OCI-M2 (cell line): ENCODE measurements around the gene FAM53A.

Source experiments
- DNase-seq: peaks from one replicate; lab custom pipeline; 2025; ENCODE audit not compliant: unreplicated experiment; lab: John Stamatoyannopoulos, UW

FAM53A gene

DNA sequence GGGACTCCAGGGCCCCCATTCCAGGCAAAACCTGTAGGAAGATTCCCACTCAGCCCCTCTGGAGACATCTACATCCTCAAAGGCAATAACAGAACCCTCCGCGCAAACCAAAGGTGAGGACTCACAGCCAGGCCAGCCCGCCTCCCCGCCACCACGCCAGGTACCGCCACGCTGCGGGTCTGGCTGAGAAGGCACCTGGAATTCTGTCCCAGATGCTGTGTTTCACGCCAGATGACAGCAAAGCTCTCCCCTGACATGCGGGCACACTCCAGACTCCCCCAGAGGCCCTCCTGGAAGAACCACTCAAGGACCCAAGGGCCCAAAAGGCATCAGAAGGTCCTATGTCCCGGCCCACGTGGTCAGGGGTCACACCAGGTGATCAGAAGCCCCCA is 59.6 kb downstream of the FAM53A start:
- no peak for DNase-seq

DNA sequence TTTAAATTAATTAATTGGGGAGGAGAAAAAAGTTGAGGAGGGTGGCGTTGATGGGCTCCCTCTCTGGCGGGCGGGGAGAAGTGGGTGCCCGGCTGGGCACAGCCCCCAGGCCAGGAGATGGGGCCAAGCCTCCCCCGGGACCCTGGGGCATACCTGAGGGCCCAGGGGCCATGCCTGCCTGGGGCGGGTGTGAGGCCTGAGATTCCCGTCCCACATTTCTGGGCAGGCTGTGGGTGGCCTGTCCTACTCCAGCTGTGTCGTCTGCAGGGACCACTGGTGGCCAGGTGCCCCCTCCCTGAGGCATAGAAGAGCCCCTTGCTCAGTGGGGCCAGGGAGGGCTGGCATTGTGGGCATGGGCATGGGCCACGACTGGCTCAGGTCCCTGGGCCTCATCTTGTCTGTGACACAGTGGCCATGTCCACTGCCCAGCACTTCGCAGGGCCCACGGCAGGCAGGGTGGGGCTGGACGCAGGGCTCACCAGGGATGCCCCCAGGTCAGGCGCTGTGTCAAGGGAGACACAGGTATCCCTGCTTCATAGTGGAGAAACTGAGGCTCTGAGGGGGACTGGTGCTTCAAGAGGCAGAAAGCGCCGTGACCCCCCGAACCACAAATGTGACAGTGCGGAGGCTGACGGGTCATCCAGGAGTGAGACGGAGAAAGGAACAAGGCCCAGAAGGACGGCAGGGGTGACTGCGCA is 60.1 kb downstream of the FAM53A start:
- no peak for DNase-seq

DNA sequence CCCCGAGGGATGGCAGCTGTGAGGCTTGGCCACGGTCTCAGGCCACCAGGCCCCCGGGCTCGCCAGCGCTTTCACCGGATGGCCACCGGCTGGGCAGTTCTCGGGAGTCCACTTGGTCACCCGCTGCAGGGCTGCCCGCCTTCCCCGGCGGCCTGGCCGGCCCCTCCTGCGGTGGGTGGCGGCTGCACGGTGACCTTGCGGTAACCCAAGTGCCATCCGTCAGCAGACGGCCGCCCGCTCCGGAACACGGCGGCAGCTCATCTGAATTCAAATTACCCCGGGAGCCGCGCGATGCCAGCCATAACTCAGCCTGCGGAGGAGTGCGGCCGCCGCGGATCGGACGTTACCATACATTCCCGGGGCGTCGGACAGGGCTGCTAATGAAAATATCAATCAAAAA is 60.7 kb downstream of the FAM53A start:
- no peak for DNase-seq

DNA sequence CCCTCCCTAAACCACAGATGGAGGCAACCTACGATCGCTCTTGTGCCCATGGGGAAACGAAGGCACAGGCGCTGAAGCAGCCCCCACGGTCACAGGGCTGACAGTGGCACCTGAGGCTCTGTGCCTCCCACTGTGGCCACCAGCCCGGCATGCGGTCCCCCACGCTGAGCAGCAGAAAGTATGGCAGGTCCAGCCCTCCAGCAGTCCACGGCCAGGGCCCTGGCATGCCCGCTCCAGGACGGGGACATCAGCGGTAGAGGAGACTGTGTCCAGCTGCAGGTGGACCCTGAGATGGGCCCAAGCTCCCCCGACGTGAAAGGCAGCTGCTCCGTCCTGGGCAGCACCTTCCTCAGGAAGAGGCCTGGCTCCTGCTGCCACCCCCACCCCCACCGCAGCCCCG is 61.2 kb downstream of the FAM53A start:
- no peak for DNase-seq

DNA sequence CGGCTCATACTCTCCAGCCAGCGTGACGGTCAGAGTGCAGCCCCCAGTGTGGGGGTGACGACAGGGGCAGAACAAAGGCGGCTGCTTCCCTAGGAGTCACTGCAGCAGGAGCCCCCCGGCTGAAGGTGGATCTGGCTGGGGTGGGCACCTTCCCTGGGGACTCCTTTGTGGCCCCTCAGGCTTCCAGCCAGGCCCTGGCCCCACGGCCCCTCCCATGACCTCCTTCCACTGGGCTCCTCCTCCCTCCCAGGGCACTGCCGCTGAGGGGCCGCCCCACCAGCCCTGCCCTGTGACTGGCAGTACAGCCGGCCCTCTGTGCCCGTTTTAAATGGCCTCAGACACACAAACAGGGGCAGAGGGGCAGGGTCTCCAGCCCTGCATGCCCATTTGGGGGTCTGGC is 61.9 kb downstream of the FAM53A start:
- DNase-seq = no peak

DNA sequence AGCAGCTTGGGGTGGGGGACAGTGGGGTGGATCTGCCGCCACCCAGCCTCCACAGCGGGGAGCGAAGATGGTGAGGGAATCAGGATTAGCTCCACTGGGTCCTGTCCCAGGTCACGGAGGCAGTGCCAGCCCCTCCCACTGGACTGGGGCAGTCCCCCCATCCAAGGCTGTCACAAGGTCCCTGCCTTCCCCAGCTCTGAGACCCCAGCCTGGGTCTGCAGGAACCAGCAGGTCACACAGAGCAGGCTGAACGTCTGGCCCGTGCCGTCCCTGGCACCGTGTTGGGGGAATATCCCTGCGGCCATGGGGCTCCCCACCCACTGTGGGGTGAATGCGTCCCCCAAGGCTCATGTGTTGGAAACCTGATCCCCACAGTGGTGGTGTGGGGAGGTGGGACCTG is 62.6 kb downstream of the FAM53A start:
- no peak for DNase-seq

DNA sequence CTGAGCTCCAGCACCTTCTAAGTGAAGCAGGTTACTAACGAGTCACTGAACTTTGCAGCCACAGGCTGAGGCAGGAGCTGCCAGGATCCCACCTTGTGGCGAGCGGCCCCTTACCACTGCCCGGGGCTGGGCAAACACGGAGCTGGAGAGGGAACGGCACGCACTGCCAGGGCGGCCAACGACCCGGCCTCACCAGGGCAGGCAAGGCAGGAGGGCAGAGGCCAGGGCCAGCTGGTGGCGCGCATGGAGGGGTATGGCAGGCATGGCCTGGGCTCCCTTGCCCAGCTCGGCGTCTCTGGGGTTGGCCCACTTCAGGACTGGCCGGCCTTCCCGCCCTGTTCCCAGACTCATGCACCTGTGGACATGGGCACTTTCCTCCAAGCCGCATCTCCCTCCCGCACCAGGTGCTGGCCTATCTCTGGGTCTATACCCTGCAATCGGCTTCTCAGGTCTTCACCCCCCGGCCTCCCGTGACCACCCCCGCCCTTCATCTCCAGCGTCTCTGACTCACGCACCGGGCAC is 64.9 kb downstream of the FAM53A start:
- no peak for DNase-seq

DNA sequence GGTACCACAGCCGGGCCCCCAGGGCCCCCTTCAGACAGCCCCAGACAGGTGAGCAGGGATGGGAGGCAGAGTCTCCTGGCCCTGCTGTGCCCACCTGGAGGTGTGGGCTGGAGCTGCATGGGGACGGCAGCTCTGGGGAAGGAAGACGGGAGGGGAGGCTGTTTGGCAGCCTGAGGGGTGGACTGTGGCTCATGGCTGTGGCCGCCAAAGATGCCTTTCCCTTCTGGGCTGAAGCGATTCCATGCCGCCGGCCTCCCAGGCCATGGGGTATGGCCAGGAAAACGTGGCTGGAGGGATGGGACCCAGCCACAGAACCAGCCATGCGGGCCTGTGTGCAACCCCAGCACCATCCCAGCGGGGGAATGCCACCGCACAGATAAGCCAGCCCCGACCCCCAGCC is 65.7 kb downstream of the FAM53A start:
- DNase-seq = no peak

DNA sequence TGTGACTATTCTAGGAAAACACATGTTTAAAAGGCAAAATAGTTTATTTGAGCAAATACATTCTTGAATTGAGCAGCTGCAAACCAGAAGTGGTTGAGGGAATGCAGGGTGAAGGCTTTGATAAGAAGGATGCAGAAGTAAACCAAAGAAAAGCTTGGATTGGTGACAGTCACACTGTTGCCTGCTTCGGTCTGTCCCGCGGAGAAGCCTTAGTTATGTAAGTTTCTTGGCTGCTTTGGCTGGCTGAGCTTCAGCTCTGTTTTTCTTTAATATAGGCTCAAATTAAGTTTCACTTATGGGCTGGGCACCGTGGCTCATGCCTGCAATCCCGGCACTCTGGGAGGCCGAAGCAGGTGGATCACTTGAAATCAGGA is 67.6 kb downstream of the FAM53A start:
- DNase-seq = no peak

DNA sequence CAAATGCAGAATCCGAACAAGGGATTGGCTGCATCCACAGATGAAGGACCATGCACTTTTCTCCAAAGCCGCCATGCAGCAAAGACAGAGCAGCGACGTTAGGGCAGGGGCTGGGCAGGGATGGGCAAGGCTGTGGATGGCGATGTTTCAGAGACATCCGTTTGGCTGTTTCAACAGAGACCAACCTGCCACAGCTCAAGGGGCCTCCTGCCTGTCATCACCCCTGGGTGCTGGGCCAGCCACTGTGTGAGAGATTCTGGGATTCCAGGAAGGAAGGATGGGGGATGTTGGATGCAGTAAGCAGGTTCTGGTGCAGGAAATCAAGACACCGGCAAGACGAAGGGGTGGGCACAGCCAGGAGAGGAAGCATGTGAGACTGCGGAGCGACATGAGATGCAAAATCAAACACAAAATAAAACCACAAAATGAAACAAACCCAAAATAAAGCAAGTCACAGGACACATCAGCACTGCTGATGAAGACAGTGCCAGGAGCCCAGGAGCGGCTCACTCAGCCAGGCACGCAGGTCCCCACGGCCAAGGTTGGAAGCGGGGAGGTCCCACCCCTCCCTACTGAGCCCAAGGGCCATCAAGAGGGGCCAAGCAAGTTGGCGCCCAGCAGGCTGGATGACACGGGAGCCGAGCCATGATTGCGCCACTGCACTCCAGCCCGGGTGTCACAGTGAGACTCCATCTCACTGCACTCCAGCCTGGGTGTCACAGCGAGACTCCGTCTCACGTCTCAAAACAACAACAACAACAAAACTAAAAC is 68.1 kb downstream of the FAM53A start:
- DNase-seq = no peak

DNA sequence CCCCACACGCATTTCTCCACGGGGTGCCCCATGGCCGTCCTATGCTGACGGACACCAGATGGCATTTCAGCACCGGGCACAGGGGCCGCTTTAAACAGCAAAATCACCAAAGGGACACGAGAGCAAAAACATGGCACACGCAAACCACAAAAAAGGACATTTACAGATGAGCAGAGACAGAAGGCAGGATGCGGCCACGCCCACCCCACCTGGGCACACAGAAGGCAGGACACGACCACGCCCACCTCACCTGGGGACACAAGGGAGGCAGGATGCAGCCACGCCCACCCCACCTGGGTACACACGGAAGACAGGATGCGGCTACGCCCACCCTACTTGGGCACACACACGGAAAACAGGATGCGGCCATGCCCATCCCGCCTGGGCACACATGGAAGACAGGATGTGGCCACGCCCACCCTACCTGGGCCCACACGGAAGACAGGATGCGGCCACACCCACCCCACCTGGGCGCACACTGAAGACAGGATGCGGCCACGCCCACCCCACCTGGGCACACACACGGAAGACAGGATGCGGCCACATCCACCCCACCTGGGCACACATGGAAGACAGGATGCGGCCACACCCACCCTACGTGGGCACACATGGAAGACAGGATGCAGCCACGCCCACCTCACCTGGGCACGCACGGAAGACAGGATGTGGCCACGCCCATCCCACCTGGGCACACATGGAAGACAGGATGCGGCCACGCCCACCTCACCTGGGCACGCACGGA is 69.1 kb downstream of the FAM53A start:
- DNase-seq = no peak

DNA sequence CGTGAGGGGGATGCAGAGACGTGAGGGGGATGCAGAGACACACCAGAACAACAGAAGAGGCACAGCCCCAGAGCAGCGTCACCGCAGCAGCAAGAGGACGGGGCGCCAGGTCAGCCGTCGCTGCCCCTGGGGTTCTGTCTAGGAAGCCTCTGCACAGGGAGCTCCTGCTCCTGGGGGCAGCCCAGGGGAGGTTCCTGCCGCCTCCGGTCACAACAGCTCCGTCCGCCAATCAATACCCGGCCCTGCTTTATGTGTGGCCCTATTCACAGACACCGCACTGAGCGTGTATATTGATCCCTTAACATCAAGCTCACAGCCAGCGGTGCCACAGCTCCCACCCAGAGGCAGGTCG is 69.6 kb downstream of the FAM53A start:
- no peak for DNase-seq

DNA sequence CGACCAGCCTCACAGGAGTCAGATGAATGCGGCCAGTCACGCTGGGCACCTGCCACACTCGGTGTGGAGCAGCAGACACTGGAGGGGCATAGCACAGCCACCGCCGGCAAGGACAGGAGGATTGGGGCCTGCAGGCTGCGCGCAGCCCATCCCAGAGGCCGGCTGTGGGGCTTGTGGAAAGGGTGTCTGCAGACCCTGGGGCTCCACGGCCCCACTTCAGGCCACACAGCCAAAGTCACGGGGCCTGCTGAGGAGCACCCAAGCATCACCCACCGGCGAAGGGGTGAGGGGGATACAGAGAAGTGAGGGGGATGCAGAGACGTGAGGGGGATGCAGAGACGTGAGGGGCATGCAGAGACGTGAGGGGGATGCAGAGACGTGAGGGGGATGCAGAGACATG is 70.1 kb downstream of the FAM53A start:
- no peak for DNase-seq

DNA sequence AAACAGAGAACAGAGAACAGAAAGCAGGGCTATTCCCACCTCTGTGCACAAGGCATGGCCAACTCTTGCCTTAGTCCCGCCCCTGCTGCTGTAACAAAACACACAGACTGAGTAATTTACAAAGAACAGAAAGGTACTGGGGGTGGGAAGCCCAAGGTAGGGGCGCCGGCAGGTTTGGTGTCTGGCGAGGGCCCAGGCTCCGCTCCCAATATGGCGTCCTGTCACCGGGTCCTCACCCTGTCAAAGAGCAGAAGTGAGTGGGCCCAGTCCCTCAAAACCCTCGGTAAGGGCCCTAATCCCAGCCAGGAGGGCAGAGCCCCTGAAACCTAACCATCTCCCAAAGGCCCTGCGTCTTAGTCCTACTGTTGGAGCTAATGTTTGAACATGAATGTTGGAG is 71.0 kb downstream of the FAM53A start:
- DNase-seq = no peak

DNA sequence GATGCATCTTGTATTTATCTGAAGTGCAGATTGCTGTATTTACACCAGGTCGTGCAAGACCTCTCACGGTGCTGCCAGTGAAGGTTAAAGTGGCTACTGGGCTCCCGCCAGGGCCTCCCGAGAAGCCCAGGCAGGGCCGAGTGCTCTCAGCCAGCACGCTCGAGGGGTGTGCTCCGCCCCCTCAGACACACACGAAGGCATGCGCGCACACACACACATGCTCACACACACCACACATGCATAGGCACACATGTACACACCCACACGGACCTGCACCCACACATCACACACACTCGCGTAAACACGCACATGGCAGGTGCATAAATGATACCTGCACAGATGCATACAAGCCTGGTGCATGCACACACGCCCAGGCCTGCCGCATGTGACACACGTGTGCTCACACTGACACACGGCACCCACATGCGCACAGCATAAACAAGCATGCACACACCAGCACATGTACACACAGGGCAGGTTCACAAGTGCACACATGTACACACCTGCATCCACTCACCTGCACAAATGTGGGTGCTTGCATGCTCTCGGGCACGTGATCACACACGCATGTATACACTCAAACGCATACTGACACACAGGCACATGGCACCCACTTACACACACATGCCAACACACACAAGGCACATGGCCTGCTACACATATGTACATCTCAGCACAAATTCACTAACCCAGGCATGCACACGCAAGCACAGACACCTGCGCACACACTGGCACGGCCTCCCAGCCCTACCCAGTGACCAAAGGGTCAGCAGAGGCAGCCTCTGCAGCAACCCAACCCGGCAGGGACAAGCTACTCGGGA is 71.6 kb downstream of the FAM53A start:
- no peak for DNase-seq

DNA sequence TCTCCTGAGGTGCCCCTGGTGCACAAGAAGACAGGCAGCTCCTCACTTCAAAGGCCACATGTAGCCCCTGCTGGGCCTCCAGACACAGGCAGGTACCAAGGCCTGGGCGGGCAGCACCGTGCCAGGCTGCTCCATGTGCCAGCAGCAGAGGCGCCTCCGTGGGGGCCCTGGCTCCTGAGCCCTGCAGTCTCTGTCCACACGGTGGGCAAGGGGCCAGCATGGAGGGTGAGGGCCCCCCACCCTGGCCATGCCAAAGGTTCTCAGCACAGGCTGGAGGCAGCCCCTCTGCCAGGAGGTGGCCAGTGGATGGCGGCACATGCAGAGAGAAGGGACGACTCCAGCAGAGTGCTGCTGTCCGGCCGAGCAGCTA is 72.6 kb downstream of the FAM53A start:
- DNase-seq = no peak

DNA sequence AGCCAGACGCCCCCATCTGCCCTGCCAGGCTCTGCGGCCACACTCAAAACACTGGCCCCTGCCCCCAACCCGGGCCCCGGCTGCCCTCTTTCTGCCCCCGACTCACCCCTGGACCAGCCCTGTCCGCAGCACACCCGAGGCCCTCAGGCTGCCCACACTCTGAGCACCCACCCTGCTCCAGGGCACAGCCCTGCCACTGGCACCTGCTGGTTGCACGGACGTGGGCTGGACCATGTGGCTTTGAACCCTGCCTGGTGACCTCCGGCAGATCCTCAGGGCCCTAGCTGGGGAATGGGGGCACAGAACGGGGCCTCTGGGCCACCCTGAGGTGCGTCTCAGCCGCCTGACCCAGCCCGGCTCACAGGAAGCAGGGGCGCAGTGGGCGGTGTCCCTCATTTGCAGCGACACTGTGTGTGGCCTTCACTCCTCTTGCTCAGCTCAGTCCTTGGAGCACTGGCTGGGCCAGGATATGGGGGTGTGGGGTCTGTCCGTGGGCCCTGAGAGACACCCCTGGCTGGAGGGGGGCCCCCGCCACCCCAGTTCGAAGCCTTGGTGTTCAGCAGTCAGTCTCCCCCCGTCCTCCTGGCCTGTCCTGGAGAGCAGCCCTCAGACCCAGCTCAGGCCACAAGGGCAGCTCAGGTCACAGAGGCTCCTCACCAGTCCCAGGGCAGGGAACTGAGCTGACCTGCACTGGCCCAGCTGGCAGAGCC is 73.2 kb downstream of the FAM53A start:
- no peak for DNase-seq

DNA sequence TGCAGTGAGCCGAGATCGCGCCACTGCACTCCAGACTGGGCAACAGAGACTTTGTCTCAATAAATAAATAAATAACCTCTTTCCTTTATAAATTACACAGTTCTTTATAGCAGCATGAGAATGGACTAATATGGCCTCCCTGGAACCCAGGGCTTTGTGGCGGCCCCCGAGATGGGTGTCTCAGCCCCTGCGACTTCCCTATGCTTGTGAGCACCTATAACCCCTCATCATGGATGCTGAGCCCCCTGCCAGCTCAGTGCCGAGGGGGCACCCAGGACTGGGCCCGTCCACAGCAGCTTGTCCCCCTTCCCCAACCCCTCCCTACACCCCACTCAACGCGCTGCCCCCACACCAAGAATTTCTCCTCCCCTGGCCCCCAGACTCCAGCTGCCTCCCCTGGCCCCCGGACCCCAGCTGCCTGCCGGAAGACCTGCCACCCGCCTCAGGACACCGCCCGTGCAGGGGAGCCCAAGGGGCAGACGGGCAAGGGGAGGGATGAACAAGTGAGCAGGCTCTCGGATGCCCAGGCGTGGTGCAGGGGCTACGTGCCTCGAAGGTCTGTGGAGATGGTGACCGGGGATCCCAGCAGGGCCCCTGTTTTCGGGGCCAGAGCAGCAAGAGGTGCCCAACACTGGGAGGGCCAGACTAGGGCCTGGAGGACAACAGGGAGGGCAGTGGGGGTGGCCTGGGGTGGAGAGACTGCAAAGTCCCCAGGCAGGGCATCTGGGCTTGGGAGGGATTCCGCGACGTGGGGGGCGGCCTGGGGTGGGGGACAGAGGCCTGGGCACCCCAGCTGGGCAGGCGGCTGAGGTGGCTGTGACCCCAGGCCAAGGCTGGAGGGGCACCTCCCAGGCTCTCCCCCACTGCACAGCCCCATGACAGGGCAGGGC is 74.0 kb downstream of the FAM53A start:
- no peak for DNase-seq

DNA sequence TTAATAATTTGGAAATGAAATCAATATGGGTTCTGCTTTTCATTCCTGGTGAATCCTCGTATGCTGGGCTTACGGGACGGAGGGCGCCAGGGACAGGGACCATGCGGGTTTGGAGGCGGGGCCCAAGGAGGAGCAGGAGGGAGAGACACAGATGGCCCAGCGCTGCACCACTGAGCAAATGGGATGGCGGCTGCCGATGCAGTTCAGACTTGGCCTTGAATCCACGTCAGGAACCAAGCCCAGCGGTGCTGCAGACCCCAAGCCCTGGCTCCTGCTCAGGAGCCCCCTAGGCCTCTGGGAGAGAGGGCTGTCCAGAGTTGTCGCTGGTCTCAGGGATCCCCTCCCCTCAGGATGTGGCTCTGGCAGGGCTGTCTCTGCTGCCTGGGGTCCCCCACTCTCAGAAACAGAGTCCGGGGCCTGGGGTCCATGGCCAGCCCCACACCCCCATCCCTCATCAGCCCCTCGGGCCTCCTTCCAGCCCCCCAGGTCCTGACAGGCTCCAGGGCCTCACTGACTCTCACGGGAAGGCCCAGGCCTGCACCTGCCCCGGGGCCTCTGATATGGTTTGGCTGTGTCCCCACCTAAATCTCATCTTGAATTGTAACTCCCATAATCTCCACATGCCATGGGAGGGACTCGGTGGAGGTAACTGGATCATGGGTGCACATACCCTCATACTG is 75.2 kb downstream of the FAM53A start:
- DNase-seq = no peak
